Loucy (cell line): Measurements from ENCODE around the gene RERE.

ENCODE experiments used
- H2AFZ ChIP-seq: fragments of 200-600 bp; sonication (generic); 2 replicates; pipeline ENCODE4 v1.6.0; 2016; ENCODE audit warnings: antibody characterized with exemption, mild to moderate bottlenecking, low read length, moderate library complexity
- H3F3A ChIP-seq: fragments of 200-600 bp; 2 replicates; pipeline ENCODE4 v1.6.0; 2016; ENCODE audit warnings: antibody characterized with exemption, low read depth, mild to moderate bottlenecking
- H3K27me3 ChIP-seq: fragments of 200-600 bp; sonication (generic); 2 replicates; pipeline ENCODE4 v1.6.1; 2014; ENCODE audit warnings: low read length, mild to moderate bottlenecking; ENCODE audit not compliant: insufficient read depth, poor library complexity, severe bottlenecking
- H3K36me3 ChIP-seq: fragments of 200-600 bp; sonication (generic); 2 replicates; pipeline ENCODE4 v1.6.1; 2016; ENCODE audit warnings: low read length; ENCODE audit not compliant: insufficient read depth
- H3K4me1 ChIP-seq: fragments of 200-600 bp; sonication (generic); 2 replicates; pipeline ENCODE4 v1.5.1; 2014; ENCODE audit warnings: low read length, mild to moderate bottlenecking; ENCODE audit not compliant: insufficient read depth, poor library complexity, severe bottlenecking
- H3K4me2 ChIP-seq: fragments of 200-600 bp; sonication (generic); 2 replicates; pipeline ENCODE4 v1.6.0; 2014; ENCODE audit warnings: antibody characterized with exemption, low read length, low read depth, mild to moderate bottlenecking; ENCODE audit not compliant: poor library complexity, severe bottlenecking
- H3K4me3 ChIP-seq: fragments of 200-600 bp; sonication (generic); 2 replicates; pipeline ENCODE4 v1.5.1; 2014; ENCODE audit warnings: low read length, mild to moderate bottlenecking, mixed read lengths; ENCODE audit not compliant: poor library complexity, severe bottlenecking
- H3K79me2 ChIP-seq: fragments of 200-600 bp; sonication (generic); 2 replicates; pipeline ENCODE4 v1.6.1; 2014; ENCODE audit warnings: low read length; ENCODE audit not compliant: insufficient read depth
- H3K9ac ChIP-seq: fragments of 200-600 bp; sonication (generic); 2 replicates; pipeline ENCODE4 v1.6.0; 2014; ENCODE audit warnings: mild to moderate bottlenecking, low read depth, low read length, moderate library complexity; ENCODE audit not compliant: poor library complexity, severe bottlenecking
- H3K9me2 ChIP-seq: fragments of 200-600 bp; sonication (generic); replicated peaks from 2 replicates; pipeline ENCODE4 v1.6.1; 2016; ENCODE audit warnings: low read depth, low read length, mixed read lengths
- H3K9me3 ChIP-seq: fragments of 200-600 bp; sonication (generic); 2 replicates; pipeline ENCODE4 v1.6.1; 2014; ENCODE audit warnings: mild to moderate bottlenecking, antibody characterized with exemption, low read length, low read depth; ENCODE audit not compliant: insufficient read depth
- H4K20me1 ChIP-seq: fragments of 200-600 bp; sonication (generic); 2 replicates; pipeline ENCODE4 v1.6.0; 2014; ENCODE audit warnings: antibody characterized with exemption, low read length, mild to moderate bottlenecking; ENCODE audit not compliant: insufficient read depth, poor library complexity, severe bottlenecking
- EZH2phosphoT487 ChIP-seq: fragments of 200-600 bp; IDR thresholded peaks from 2 replicates; pipeline ENCODE4 v1.6.1; 2018; ENCODE audit warnings: antibody characterized with exemption, mild to moderate bottlenecking, moderate library complexity, borderline replicate concordance
- TF ChIP-seq, protein P1 (sequence below): fragments of 200-600 bp; sonication (generic); conservative IDR thresholded peaks from 2 replicates; pipeline ENCODE4 v1.5.1; 2014; ENCODE audit warnings: mild to moderate bottlenecking, antibody characterized with exemption, low read length

Gene RERE

DNA sequence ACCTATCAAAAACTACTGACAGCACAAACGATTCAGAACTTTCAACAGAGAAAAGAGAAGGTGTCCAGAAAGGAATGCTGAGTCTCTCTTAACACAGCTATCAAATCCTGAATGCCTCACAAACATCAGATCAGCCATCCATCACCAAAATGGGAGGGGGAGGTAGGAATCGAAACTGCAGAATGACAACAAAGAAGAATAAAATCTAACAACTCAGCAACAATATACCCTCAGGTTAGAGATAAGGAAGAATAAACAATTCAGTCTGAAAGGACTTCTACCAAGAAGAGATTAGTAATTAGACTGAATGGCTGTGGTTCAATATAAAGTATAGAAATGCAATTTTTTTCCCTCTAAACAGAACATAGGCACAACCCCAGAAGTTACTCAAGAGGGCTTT is 94.4 kb downstream of the RERE start:
- Histone ChIP-seq H3K9me2 (no peaks in the 10 kb centered on the region), H3K4me2 (no peak overlapping the region), H3F3A (no peaks in the 10 kb centered on the region), H4K20me1 (peaks cover 3% of the 10 kb centered on the region), H3K27me3 (no peaks in the 10 kb centered on the region), H3K4me1 (peaks cover 14% of the 10 kb centered on the region), H3K36me3 (no peaks in the 10 kb centered on the region), H3K9ac (no peak overlapping the region), H3K9me3 (no peaks in the 10 kb centered on the region), H3K4me3 (no peak overlapping the region), H2AFZ (no peak overlapping the region), H3K79me2 (peaks cover 50% of the 10 kb centered on the region)
- TF ChIP-seq, protein P1, sequence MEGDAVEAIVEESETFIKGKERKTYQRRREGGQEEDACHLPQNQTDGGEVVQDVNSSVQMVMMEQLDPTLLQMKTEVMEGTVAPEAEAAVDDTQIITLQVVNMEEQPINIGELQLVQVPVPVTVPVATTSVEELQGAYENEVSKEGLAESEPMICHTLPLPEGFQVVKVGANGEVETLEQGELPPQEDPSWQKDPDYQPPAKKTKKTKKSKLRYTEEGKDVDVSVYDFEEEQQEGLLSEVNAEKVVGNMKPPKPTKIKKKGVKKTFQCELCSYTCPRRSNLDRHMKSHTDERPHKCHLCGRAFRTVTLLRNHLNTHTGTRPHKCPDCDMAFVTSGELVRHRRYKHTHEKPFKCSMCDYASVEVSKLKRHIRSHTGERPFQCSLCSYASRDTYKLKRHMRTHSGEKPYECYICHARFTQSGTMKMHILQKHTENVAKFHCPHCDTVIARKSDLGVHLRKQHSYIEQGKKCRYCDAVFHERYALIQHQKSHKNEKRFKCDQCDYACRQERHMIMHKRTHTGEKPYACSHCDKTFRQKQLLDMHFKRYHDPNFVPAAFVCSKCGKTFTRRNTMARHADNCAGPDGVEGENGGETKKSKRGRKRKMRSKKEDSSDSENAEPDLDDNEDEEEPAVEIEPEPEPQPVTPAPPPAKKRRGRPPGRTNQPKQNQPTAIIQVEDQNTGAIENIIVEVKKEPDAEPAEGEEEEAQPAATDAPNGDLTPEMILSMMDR, result no peak
- no peak for TF ChIP-seq EZH2phosphoT487

- Histone ChIP-seq H3K4me3 (no peak overlapping the region), H2AFZ (no peak overlapping the region), H3K4me1 (peaks cover 14% of the 10 kb centered on the region), H4K20me1 (peaks cover 3% of the 10 kb centered on the region), H3K4me2 (no peak overlapping the region), H3K9me3 (no peaks in the 10 kb centered on the region), H3K79me2 (peaks cover 49% of the 10 kb centered on the region), H3K36me3 (no peaks in the 10 kb centered on the region), H3K27me3 (no peaks in the 10 kb centered on the region), H3K9ac (no peak overlapping the region), H3F3A (no peaks in the 10 kb centered on the region), H3K9me2 (no peaks in the 10 kb centered on the region)
- TF ChIP-seq, protein P1, result no peak
- TF ChIP-seq EZH2phosphoT487, result no peak
These were observed 95.1 kb downstream of the RERE start for GRCh38 chr1:8722366-8722765.

GRCh38 chr1:8721679-8722324 is 95.6 kb downstream of the RERE start:
- peaks cover 2% of the 10 kb centered on the region for H4K20me1 ChIP-seq
- H3K4me2 ChIP-seq, result no peak overlapping the region
- peaks cover 14% of the 10 kb centered on the region for H3K4me1 ChIP-seq
- no peaks in the 10 kb centered on the region for H3K27me3 ChIP-seq
- H3K79me2 ChIP-seq, result peaks cover 54% of the 10 kb centered on the region
- no peaks in the 10 kb centered on the region for H3K36me3 ChIP-seq
- no peak overlapping the region for H3K9ac ChIP-seq
- H3F3A ChIP-seq, result no peaks in the 10 kb centered on the region
- H3K9me2 ChIP-seq, result no peaks in the 10 kb centered on the region
- TF ChIP-seq, protein P1, result no peak
- no peak for TF ChIP-seq EZH2phosphoT487
- H2AFZ ChIP-seq, result no peak overlapping the region
- no peaks in the 10 kb centered on the region for H3K9me3 ChIP-seq
- H3K4me3 ChIP-seq, result no peak overlapping the region
